Astrocyte (in vitro differentiated cells and primary cell): ENCODE results near the gene THTPA. TPM values are rescaled to one million over a fixed set of nuclear protein-coding genes. Genes with fewer than 3 reads are reported as not detected.

Source experiments
- DNase-seq: peaks from one replicate; pipeline ENCODE4 v3.0.0-alpha.2; 2010; ENCODE audit warnings: low read depth
- FAIRE-seq: peaks from 2 replicates; lab custom pipeline; 2011; peaks lifted over from hg19 to GRCh38; lab: Jason Lieb, UNC
- H2AFZ ChIP-seq: 2 replicates; pipeline ENCODE4 v1.6.0; 2012; ENCODE audit warnings: low read depth, low read length, inconsistent platforms
- H3K27ac ChIP-seq: 2 replicates; pipeline ENCODE4 v1.5.1; 2011; ENCODE audit warnings: low read depth, low read length, inconsistent platforms
- H3K27me3 ChIP-seq: 2 replicates; pipeline ENCODE4 v1.6.0; 2011; ENCODE audit warnings: low read length, inconsistent platforms; ENCODE audit not compliant: insufficient read depth
- H3K36me3 ChIP-seq: 2 replicates; pipeline ENCODE4 v1.5.1; 2011; ENCODE audit warnings: low read length, inconsistent platforms; ENCODE audit not compliant: insufficient read depth
- H3K4me1 ChIP-seq: 2 replicates; pipeline ENCODE4 v1.5.1; 2011; ENCODE audit warnings: low read length, inconsistent platforms; ENCODE audit not compliant: insufficient read depth
- H3K4me2 ChIP-seq: 2 replicates; pipeline ENCODE4 v1.6.0; 2012; ENCODE audit warnings: low read length, inconsistent platforms
- H3K4me3 ChIP-seq: 2 replicates; pipeline ENCODE4 v1.5.1; 2011; ENCODE audit warnings: low read depth, mild to moderate bottlenecking, low read length, inconsistent platforms; ENCODE audit not compliant: insufficient read depth
- H3K79me2 ChIP-seq: 2 replicates; pipeline ENCODE4 v1.6.0; 2012; ENCODE audit warnings: mild to moderate bottlenecking, low read length, inconsistent platforms; ENCODE audit not compliant: insufficient read depth
- H3K9ac ChIP-seq: 2 replicates; pipeline ENCODE4 v1.6.0; 2012; ENCODE audit warnings: mild to moderate bottlenecking, low read length, inconsistent platforms
- H3K9me3 ChIP-seq: 2 replicates; pipeline ENCODE4 v1.5.1; 2012; ENCODE audit warnings: low read depth, mild to moderate bottlenecking, low read length, inconsistent platforms; ENCODE audit not compliant: insufficient read depth
- H4K20me1 ChIP-seq: 2 replicates; pipeline ENCODE4 v1.6.0; 2012; ENCODE audit warnings: low read length, inconsistent platforms; ENCODE audit not compliant: insufficient read depth
- H3K27ac Mint-ChIP-seq: one replicate; pipeline ENCODE4 v1.8.0; 2021; ENCODE audit warnings: mild to moderate bottlenecking, mixed read lengths; ENCODE audit not compliant: unreplicated experiment
- H3K27me3 Mint-ChIP-seq: one replicate; pipeline ENCODE4 v1.8.0; 2021; ENCODE audit warnings: low read depth, mixed read lengths; ENCODE audit not compliant: unreplicated experiment
- H3K36me3 Mint-ChIP-seq: one replicate; pipeline ENCODE4 v1.8.0; 2021; ENCODE audit warnings: low read depth, mixed read lengths; ENCODE audit not compliant: unreplicated experiment
- H3K4me1 Mint-ChIP-seq: one replicate; pipeline ENCODE4 v1.8.0; 2021; ENCODE audit warnings: low read depth, mixed read lengths; ENCODE audit not compliant: unreplicated experiment
- H3K4me3 Mint-ChIP-seq: one replicate; pipeline ENCODE4 v1.8.0; 2021; ENCODE audit warnings: mild to moderate bottlenecking, moderate library complexity, mixed read lengths; ENCODE audit not compliant: unreplicated experiment
- H3K9me3 Mint-ChIP-seq: one replicate; pipeline ENCODE4 v1.8.0; 2021; ENCODE audit warnings: mild to moderate bottlenecking, mixed read lengths; ENCODE audit not compliant: unreplicated experiment
- CTCF ChIP-seq: IDR thresholded peaks from 2 replicates; pipeline ENCODE4 v1.5.1; 2011; ENCODE audit warnings: low read depth, mild to moderate bottlenecking, inconsistent platforms, low read length, moderate library complexity; ENCODE audit not compliant: insufficient read depth
- EZH2 ChIP-seq: IDR thresholded peaks from 2 replicates; pipeline ENCODE4 v1.6.1; 2012; ENCODE audit warnings: mild to moderate bottlenecking, low read length, inconsistent platforms; ENCODE audit not compliant: insufficient read depth
- total RNA-seq: library from RNA; stranded (reverse); gene quantifications from 2 replicates; pipeline ENCODE4 v1.2.1, GENCODE V29; 2021

The THTPA gene
- total RNA-seq, 1 donor from 2014 or later = 8.1 TPM

GRCh38 chr14:23579739-23580138, 23.7 kb downstream of the THTPA start:
- Mint-ChIP-seq H3K27ac (no peak overlapping the region), H3K9me3 (peaks cover 7% of the 10 kb centered on the region), H3K36me3 (no peaks in the 10 kb centered on the region), H3K4me3 (no peak overlapping the region), H3K4me1 (no peaks in the 10 kb centered on the region), H3K27me3 (peaks cover 42% of the 10 kb centered on the region)
- H3K79me2 ChIP-seq = no peaks in the 10 kb centered on the region
- H3K27me3 ChIP-seq = peaks cover 35% of the 10 kb centered on the region
- TF ChIP-seq CTCF = no peak
- TF ChIP-seq EZH2 = no peak
- no peak for DNase-seq
- no peak for FAIRE-seq
- H3K4me3 ChIP-seq = no peak overlapping the region
- H3K4me1 ChIP-seq = no peaks in the 10 kb centered on the region
- H3K4me2 ChIP-seq = no peak overlapping the region
- H4K20me1 ChIP-seq = no peaks in the 10 kb centered on the region
- no peak overlapping the region for H3K9ac ChIP-seq
- H2AFZ ChIP-seq = no peak overlapping the region
- no peaks in the 10 kb centered on the region for H3K36me3 ChIP-seq
- H3K9me3 ChIP-seq = no peaks in the 10 kb centered on the region
- no peak overlapping the region for H3K27ac ChIP-seq

GRCh38 chr14:23580152-23580926, 24.3 kb downstream of the THTPA start:
- no peak overlapping the region for H3K9ac ChIP-seq
- H3K4me3 ChIP-seq = no peak overlapping the region
- Mint-ChIP-seq H3K9me3 (peaks cover 4% of the 10 kb centered on the region), H3K27me3 (peaks cover 38% of the 10 kb centered on the region), H3K27ac (no peak overlapping the region), H3K4me1 (no peaks in the 10 kb centered on the region), H3K36me3 (no peaks in the 10 kb centered on the region), H3K4me3 (no peak overlapping the region)
- no peak for DNase-seq
- TF ChIP-seq EZH2 (no peak), CTCF (no peak)
- H3K79me2 ChIP-seq = no peaks in the 10 kb centered on the region
- H3K27me3 ChIP-seq = peaks cover 29% of the 10 kb centered on the region
- no peaks in the 10 kb centered on the region for H3K4me1 ChIP-seq
- no peak overlapping the region for H3K27ac ChIP-seq
- H3K4me2 ChIP-seq = no peak overlapping the region
- no peak overlapping the region for H2AFZ ChIP-seq
- FAIRE-seq = no peak
- H4K20me1 ChIP-seq = no peaks in the 10 kb centered on the region
- H3K36me3 ChIP-seq = no peaks in the 10 kb centered on the region
- no peaks in the 10 kb centered on the region for H3K9me3 ChIP-seq

GRCh38 chr14:23580948-23581281, 24.8 kb downstream of the THTPA start:
- Mint-ChIP-seq H3K4me1 (no peaks in the 10 kb centered on the region), H3K27me3 (peaks cover 40% of the 10 kb centered on the region)
- TF ChIP-seq EZH2 (no peak), CTCF (no peak)

More at GRCh38 chr14:23580948-23581281, 24.8 kb downstream of the THTPA start:
- no peak overlapping the region for H3K4me3 Mint-ChIP-seq
- no peak overlapping the region for H3K4me2 ChIP-seq
- no peaks in the 10 kb centered on the region for H3K36me3 ChIP-seq
- peaks cover 5% of the 10 kb centered on the region for H3K9me3 Mint-ChIP-seq
- no peaks in the 10 kb centered on the region for H3K36me3 Mint-ChIP-seq
- no peaks in the 10 kb centered on the region for H4K20me1 ChIP-seq
- H3K27ac Mint-ChIP-seq = no peak overlapping the region
- no peaks in the 10 kb centered on the region for H3K79me2 ChIP-seq
- FAIRE-seq (no peak), DNase-seq (no peak)
- no peaks in the 10 kb centered on the region for H3K4me1 ChIP-seq
- no peak overlapping the region for H3K9ac ChIP-seq
- no peak overlapping the region for H3K4me3 ChIP-seq
- no peak overlapping the region for H2AFZ ChIP-seq
- no peaks in the 10 kb centered on the region for H3K9me3 ChIP-seq
- no peak overlapping the region for H3K27ac ChIP-seq
- peaks cover 27% of the 10 kb centered on the region for H3K27me3 ChIP-seq
